Measurements from ENCODE around the gene DHX35.
A peak's percentile ranks its signal among the peaks of the same experiment; 100 is the strongest.

Gene DHX35

DNA sequence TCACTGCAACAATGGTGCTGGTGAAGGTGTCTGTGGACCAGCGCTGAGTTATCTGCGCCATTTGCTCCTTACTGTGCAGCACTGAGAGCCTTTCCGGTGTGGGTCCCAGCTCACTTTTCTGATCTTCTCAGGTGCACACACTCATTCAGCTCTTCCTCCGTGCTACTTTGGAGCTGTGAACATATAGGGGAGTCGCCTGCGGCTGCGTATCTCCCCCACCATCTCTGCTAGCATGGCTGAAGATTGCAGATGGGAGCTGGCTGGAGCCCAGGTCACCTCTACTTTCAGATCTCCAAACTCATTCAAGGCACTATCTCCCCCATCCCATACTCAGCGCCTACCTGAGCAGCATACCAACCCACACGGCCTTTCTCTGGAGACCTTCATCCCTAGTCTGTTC, 96.9 kb downstream of the DHX35 start:
- DNase-seq (ENCODE audit: low read depth): no peak

DNA sequence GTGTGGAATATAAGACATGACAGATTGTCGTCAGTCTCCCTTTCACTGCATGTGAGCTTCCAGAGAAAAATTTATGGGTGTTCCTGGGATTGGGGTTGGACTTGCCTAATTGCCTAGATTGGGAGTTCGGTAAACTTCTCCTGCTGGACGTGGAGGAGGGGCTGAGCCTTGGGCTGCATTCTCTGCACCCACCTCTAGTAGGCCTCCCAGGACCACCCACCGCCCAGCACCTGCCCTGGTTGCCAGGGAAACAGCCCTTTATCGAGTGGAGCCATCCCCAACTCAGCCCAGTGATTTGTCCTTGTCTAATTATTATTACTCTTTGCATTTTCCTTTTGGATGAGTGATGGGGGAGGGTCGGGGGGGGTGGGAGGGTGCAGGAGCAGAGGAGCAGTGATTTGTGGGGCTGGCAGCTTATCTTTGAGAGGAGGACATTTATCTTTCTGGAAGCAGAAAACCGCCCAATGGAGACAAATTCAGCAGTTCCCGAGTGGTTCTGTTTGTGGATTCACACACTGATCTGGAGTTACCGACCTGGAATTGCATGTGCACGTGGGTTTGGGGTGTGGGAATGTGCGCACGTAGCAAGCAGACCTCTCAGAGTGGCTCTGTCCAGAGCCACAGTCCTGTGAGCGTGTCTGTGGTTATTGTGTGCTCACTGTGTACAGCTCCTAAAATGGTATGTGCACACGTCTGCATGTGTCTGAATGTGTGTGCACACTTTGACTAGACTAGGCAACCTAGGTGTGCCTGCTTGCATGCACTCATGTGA, 104.5 kb downstream of the DHX35 start:
- DNase-seq (ENCODE audit: low read depth): no peak

DNA sequence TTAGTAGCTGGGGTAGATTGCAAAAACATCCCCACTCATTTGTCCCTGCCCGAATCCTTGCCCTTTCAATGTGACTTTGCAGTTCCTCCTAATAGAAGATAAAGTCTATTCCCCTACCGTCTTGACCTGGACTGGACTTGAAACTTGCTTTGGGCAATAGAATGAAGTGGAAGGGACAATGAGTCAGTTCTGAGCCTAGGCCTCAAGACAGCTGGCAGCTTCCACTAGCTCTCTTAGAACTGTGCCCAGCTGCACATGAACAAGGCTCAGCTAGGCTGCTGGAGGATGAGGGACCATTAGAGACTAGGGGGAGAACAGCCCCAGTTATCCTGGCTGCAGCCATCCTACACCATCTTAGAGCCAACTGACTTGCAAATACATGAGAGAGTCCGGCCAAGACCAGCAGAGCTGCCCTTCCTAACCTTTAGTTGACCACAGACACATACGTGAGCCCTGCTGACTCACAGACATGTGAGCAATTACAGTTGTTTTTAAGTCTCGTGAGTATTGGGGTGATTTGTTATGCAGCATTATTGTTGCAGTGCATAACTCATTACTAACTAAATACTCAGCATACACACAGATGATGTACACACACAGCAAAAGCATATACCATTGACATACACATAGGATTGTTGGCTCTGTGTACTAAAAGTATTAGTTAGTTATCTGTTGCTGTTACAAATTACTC, 105.5 kb downstream of the DHX35 start:
- DNase-seq (ENCODE audit: low read depth): no peak

DNA sequence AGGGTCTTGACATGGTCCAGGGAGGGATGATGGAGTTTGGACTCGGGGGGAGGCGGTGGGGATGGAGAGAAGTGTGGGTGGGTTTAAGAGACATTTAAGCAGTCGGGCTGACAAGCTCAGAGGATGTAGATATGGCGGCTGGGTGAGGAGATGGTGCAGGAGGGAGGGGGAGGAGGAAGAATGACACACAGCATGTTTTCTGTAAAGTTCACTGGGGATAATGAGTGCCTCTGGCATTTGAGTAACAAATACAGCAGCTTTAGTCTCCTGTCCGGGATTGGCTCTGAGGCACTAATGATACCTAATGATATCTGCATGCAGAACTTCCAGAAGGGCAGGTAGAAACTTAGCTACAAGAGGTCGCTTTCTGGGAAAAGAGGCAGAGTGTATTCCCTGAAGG, 107.8 kb downstream of the DHX35 start:
- DNase-seq (ENCODE audit: low read depth): no peak

DNA sequence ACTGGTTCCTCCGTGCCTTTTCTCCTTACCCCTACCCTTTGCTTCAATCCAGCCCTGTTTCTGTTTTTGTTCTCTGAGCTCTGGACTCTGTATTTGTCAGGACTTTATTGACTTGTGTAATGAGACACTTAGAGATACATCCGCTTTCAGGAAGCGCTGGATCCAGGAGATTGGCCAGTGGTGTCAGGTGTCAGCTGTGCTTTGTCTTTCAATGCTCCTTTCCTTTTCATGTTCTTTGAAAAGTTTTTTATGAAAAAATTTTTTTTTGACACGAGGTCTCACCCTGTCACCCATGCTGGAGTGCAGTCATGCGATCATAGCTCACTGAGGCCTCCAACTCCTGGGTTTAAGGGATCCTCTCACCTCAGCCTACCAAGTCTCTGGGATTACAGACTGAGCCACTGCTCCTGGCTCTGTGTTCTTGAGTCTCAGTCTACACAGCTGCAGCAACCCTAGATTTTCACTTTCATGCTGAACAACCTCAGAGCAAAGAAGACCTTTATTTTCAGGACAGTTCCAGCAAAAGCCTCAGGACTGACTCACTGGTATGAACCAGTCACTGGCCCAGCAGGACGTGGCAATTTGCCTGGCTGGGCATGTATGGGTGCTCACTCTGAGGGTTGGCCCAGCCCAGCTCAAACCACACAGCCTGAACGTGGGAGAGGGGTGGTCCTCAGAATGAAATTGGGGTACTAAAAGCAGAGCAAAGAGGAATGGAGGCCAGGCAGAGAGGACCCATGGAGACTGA, 108.5 kb downstream of the DHX35 start:
- DNase-seq (ENCODE audit: low read depth): no peak

DNA sequence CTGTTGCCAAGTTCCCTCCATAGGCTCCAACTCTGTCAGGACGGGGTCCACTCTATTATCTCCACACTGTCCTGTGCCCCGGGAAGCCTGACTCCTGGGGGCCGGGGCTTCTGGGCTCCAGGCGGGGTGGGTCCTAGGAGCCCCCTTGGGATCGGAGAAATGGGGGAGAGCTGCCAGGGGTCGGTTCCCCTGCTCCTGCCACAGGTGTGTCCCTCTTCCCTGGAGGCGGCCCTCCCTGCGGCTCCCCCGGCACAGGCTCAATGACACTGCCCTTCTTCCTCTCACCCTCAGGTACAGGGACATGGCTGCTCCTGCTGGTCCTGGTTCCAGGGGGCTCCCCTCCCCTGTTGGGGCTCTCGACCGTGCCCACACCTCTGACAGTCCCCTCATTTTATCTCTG, 110.0 kb downstream of the DHX35 start:
- DNase-seq (ENCODE audit: low read depth): no peak

- no peak for DNase-seq (ENCODE audit: low read depth)
Observed at GRCh38 chr20:39072653-39073052, 110.5 kb downstream of the DHX35 start.

DNA sequence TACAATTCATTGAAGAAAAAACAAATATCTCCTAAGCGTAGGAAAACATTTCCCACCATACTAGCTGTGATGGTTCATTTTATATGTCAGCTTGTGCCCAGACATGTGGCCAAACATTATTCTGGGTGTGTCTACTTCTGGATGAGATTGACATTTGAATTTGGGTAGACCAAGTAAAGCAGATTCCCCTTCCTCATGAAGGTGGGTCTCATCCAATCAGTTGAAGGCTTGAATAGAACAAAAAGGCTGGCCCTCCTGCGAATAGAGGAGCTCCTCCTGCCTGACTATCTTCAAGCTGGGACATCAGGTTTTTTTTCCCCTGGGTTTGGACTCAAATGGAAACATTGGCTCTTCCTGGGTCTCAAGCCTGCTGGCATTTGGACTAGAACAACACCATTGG, 113.6 kb downstream of the DHX35 start:
- DNase-seq (ENCODE audit: low read depth): no peak

- no peak for DNase-seq (ENCODE audit: low read depth)
Observed at GRCh38 chr20:39076958-39077357, 114.8 kb downstream of the DHX35 start.

- DNase-seq (ENCODE audit: low read depth): no peak
Observed at GRCh38 chr20:39080326-39080725, 118.2 kb downstream of the DHX35 start.

- peak; percentile 70 for DNase-seq (ENCODE audit: low read depth)
Observed at GRCh38 chr20:39081255-39081654, 119.1 kb downstream of the DHX35 start.

DNA sequence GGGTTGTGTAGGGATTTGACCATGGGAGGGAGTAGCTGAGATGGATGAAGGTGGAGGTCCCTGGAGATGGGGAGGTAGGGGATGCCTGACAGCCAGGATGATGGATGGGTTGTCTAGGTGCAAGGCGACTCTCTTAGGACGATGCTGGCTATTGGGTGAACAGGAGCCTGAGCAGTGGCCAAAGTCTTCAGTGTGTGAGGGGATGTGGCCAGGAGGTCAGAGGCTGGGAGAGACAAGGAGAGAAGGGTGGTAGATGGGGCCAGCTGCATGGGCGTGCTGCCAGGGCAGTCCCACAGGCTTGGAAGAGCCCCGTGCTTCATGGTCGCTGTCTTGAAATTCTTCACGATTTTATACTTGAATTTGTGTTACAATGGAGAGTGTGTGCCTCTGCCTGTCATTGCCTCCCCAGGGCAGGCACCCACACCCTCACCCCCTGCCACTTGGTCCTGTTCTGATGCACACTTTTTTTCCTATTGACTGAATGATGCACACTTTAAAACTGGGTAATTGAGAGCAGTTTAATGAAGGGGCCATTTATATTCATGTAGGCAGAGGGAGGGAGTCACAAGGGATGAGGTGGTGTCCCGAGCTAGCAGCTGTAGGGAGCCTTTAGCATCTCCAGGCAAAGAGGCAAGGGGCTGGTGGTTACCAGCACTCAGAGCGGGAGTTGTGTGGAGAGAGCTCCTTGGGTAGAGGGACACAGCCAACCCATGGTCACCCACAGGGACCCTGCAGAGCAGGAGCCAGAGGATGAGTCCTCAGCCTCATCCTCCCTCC, 120.7 kb downstream of the DHX35 start:
- no peak for DNase-seq (ENCODE audit: low read depth)

- no peak for DNase-seq (ENCODE audit: low read depth)
Observed at GRCh38 chr20:39083761-39084160, 121.6 kb downstream of the DHX35 start.

GRCh38 chr20:39089029-39089428, 126.9 kb downstream of the DHX35 start:
- no peak for DNase-seq (ENCODE audit: low read depth)
